Hepatocyte (in vitro differentiated cells): ENCODE results near the gene SLC8A1.

Source experiments
- CTCF ChIP-seq: fragments of 200-600 bp; sonication (generic); IDR thresholded peaks from 2 replicates; pipeline ENCODE4 v1.5.1; 2016; ENCODE audit warnings: antibody characterized with exemption, mild to moderate bottlenecking; ENCODE audit not compliant: poor library complexity
- EZH2 ChIP-seq: fragments of 200-600 bp; sonication (generic); IDR thresholded peaks from 2 replicates; pipeline ENCODE4 v1.6.1; 2016; ENCODE audit warnings: antibody characterized with exemption, mild to moderate bottlenecking, borderline replicate concordance

DNA sequence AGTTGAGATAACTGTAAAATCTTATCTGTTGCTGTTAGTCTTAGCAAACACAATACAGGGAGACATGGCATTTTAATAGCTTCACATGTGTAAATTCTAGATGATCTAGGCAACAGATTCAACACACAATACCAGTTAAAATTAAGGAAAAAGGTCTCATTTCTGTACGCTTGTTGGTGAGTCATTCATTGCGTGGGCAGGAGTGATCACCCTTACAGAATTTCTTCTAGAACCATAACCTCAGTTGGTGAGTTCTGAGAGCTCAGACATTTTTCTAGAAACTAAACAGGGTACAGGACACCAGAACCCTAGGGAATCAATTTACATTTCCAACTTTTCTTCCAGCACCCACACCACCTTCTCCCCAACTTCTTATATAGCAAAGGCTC lies 81.9 kb downstream of the SLC8A1 start:
- no peak for TF ChIP-seq EZH2
- no peak for TF ChIP-seq CTCF
